Endodermal cell (in vitro differentiated cells): Measurements from ENCODE around the gene DDA1. TPM values are rescaled to one million over a fixed set of nuclear protein-coding genes. Genes with fewer than 3 reads are reported as not detected.

ENCODE experiments used
- DNase-seq: peaks from one replicate; pipeline ENCODE4 v3.0.0-alpha.2; 2017
- H3K27ac ChIP-seq: 2 replicates; pipeline ENCODE4 v1.5.1; 2013; ENCODE audit warnings: mild to moderate bottlenecking, low read depth, low read length, moderate library complexity
- H3K27me3 ChIP-seq: 2 replicates; pipeline ENCODE4 v1.6.1; 2013; ENCODE audit warnings: mild to moderate bottlenecking, low read length, moderate library complexity; ENCODE audit not compliant: insufficient read depth, control insufficient read depth, poor library complexity, severe bottlenecking
- H3K36me3 ChIP-seq: 2 replicates; pipeline ENCODE4 v1.7.0; 2013; ENCODE audit warnings: mild to moderate bottlenecking, low read length, moderate library complexity; ENCODE audit not compliant: control insufficient read depth, insufficient read depth
- H3K4me1 ChIP-seq: one replicate; pipeline ENCODE4 v1.7.0; 2013; ENCODE audit warnings: low read length; ENCODE audit not compliant: control insufficient read depth, insufficient read depth
- H3K4me3 ChIP-seq: 2 replicates; pipeline ENCODE4 v1.5.1; 2013; ENCODE audit warnings: mild to moderate bottlenecking, low read length, moderate library complexity
- H3K9ac ChIP-seq: 2 replicates; pipeline ENCODE4 v1.6.1; 2013; ENCODE audit warnings: mild to moderate bottlenecking, low read length, moderate library complexity; ENCODE audit not compliant: poor library complexity, severe bottlenecking; ENCODE audit errors: extremely low read depth
- H3K9me3 ChIP-seq: 2 replicates; pipeline ENCODE4 v1.6.1; 2013; ENCODE audit warnings: mild to moderate bottlenecking, low read length, moderate library complexity; ENCODE audit not compliant: control insufficient read depth
- H3K27ac Mint-ChIP-seq: 2 replicates; pipeline ENCODE4 v1.8.0; 2020; ENCODE audit warnings: mixed read lengths
- H3K27me3 Mint-ChIP-seq: 2 replicates; pipeline ENCODE4 v1.8.0; 2021; ENCODE audit warnings: mild to moderate bottlenecking, mixed read lengths; ENCODE audit not compliant: insufficient read depth
- H3K36me3 Mint-ChIP-seq: 2 replicates; pipeline ENCODE4 v1.8.0; 2020; ENCODE audit warnings: low read depth, mixed read lengths
- H3K4me1 Mint-ChIP-seq: 2 replicates; pipeline ENCODE4 v1.8.0; 2020; ENCODE audit warnings: mixed read lengths
- H3K4me3 Mint-ChIP-seq: 2 replicates; pipeline ENCODE4 v1.8.0; 2020; ENCODE audit warnings: mild to moderate bottlenecking, moderate library complexity, mixed read lengths
- H3K9me3 Mint-ChIP-seq: 2 replicates; pipeline ENCODE4 v1.8.0; 2020; ENCODE audit warnings: mild to moderate bottlenecking, mixed read lengths
- CTCF ChIP-seq: fragments of 200-600 bp; sonication (generic); conservative IDR thresholded peaks from 2 replicates; pipeline ENCODE4 v1.5.0; 2021; ENCODE audit warnings: antibody characterized with exemption, mild to moderate bottlenecking
- WGBS, 2 experiments: methylation state at CpG; one replicate each; pipeline versions ENCODE4 v1.1.5 to v1.1.7; 2013; ENCODE audit warnings: missing lambda C conversion rate in 2 of 2, mixed read lengths in 1 of 2; ENCODE audit not compliant: insufficient coverage in 1 of 2, insufficient read length in 1 of 2; 5-methylcytosine and 5-hydroxymethylcytosine counted together
- total RNA-seq, 2 donors: library from RNA; stranded (reverse); fragmentation: NEBNext Ultra II Directional in 1 of 2; extraction: Animal tissue kit (Norgen Biotek cat#: 25700) in 1 of 2; gene quantifications; 2 replicates in 1 of 2; 3 replicates in 1 of 2; pipeline ENCODE4 v1.2.1, GENCODE V29; 2021

Gene DDA1
- total RNA-seq, 2 donors from 2014 or later: 36.9 to 42.3 TPM

- H3K27me3 ChIP-seq: no peaks in the 10 kb centered on the region
- peak overlapping the region; percentile 49 for H3K9ac ChIP-seq
- H3K36me3 Mint-ChIP-seq: peaks cover 15% of the 10 kb centered on the region
- H3K4me1 Mint-ChIP-seq: peaks cover 12% of the 10 kb centered on the region
- peaks cover 5% of the 10 kb centered on the region for H3K9me3 ChIP-seq
- peak overlapping the region; percentile 73 for H3K4me3 ChIP-seq
- no peak for TF ChIP-seq CTCF
- H3K27ac Mint-ChIP-seq: no peak overlapping the region
- no peaks in the 10 kb centered on the region for H3K4me1 ChIP-seq
- H3K27me3 Mint-ChIP-seq: no peaks in the 10 kb centered on the region
- peak; percentile 68 for DNase-seq
- peaks cover 6% of the 10 kb centered on the region for H3K36me3 ChIP-seq
- H3K9me3 Mint-ChIP-seq: peaks cover 10% of the 10 kb centered on the region
- no peak overlapping the region for H3K27ac ChIP-seq
- WGBS, 2 experiments: 20 to 21% methylated on average over 16 to 29 of the region's 29 CpGs
- peak overlapping the region; percentile 61 for H3K4me3 Mint-ChIP-seq
These were observed 6.8 kb upstream of the DDA1 start for GRCh38 chr19:17302391-17303166.

GRCh38 chr19:17303167-17303939 lies 6.0 kb upstream of the DDA1 start, which contains the start of gene ABHD8:
TSS of gene ABHD8 (minus strand) at chr19:17303425. CDS start at chr19:17301616, 1,809 bp downstream.
- H3K4me3 Mint-ChIP-seq: peak within 1 kb of the TSS; percentile 61
- Histone ChIP-seq H3K36me3 (peaks cover 2% of the 10 kb centered on the region), H3K9ac (peak within 1 kb of the TSS; percentile 49), H3K4me1 (no peaks in the 10 kb centered on the region), H3K27ac (no peak within 1 kb of the TSS), H3K27me3 (no peaks in the 10 kb centered on the region), H3K9me3 (peaks cover 2% of the 10 kb centered on the region), H3K4me3 (peak within 1 kb of the TSS; percentile 73)
- peak; percentile 99 for DNase-seq
- peaks cover 11% of the 10 kb centered on the region for H3K36me3 Mint-ChIP-seq
- 2 to 4% methylated on average over 28 to 52 of the region's 52 CpGs for WGBS, 2 experiments
- H3K4me1 Mint-ChIP-seq: peaks cover 17% of the 10 kb centered on the region
- H3K27ac Mint-ChIP-seq: no peak within 1 kb of the TSS
- TF ChIP-seq CTCF: peak; percentile 83
- peaks cover 2% of the 10 kb centered on the region for H3K9me3 Mint-ChIP-seq
- H3K27me3 Mint-ChIP-seq: no peaks in the 10 kb centered on the region

GRCh38 chr19:17303940-17304267 lies 5.5 kb upstream of the DDA1 start:
- no peak overlapping the region for H3K4me3 ChIP-seq
- no peak for DNase-seq
- no peak overlapping the region for H3K27ac ChIP-seq

More at GRCh38 chr19:17303940-17304267, 5.5 kb upstream of the DDA1 start:
- Histone ChIP-seq H3K9me3 (no peaks in the 10 kb centered on the region), H3K9ac (no peak overlapping the region), H3K4me1 (no peaks in the 10 kb centered on the region), H3K27me3 (no peaks in the 10 kb centered on the region), H3K36me3 (no peaks in the 10 kb centered on the region)
- 89% methylated on average over 6 to 12 of the region's 12 CpGs for WGBS, 2 experiments
- no peak overlapping the region for H3K4me3 Mint-ChIP-seq
- H3K36me3 Mint-ChIP-seq: peaks cover 6% of the 10 kb centered on the region
- no peaks in the 10 kb centered on the region for H3K27me3 Mint-ChIP-seq
- peaks cover 17% of the 10 kb centered on the region for H3K4me1 Mint-ChIP-seq
- no peak for TF ChIP-seq CTCF
- no peak overlapping the region for H3K27ac Mint-ChIP-seq
- H3K9me3 Mint-ChIP-seq: no peaks in the 10 kb centered on the region
